ENCODE data around the gene GOLGA6L6. TPM values are rescaled to one million over a fixed set of nuclear protein-coding genes. Genes with fewer than 3 reads are reported as not detected.

Gene GOLGA6L6, protein sequence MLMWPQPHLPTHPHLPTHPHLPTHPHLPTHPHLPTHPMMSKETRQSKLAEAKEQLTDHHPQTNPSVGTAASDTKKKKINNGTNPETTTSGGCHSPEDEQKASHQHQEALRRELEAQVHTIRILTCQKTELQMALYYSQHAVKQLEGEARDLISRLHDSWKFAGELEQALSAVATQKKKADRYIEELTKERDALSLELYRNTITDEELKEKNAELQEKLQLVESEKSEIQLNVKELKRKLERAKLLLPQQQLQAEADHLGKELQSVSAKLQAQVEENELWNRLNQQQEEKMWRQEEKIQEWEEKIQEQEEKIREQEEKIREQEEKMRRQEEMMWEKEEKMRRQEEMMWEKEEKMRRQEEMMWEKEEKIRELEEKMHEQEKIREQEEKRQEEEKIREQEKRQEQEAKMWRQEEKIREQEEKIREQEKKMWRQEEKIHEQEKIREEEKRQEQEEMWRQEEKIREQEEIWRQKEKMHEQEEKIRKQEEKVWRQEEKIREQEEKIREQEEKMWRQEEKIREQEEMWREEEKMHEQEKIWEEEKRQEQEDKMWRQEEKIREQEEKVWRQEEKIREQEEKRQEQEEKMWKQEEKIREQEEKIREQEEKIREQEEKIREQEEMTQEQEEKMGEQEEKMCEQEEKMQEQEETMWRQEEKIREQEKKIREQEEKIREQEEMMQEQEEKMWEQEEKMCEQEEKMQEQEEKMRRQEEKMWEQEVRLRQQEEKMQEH
- total RNA-seq, result not detected in 2 replicates

DNA sequence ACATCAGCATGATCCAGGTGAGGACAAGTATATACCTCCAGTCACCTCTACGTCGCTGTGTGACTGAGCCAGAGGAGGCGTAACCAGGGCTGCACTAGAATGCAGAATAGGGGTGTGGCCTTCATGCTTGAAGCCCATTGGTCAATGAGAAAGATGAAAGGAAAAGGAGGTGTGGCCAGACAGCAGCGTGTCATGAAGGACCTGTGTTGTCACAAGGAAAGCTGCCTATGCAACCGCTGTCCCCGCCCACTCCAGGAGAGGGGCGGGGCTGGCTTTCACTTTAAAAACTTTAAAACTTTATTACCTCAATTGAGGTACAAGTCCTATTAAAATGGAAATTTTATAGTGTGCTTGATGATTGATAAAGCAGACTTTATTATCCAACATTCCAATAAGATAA, at the start of gene GOLGA6L6:
Gene GOLGA6L6 (minus strand): TSS at position 101 of the 400 bp plus-strand sequence. CDS start 91 bp downstream, at position 10.

